SH-SY5Y (cell line): ENCODE measurements around the gene THRSP.

Experiments
- GATA2 ChIP-seq: IDR thresholded peaks from 2 replicates; pipeline ENCODE4 v1.6.1; 2011; ENCODE audit warnings: mild to moderate bottlenecking, low read depth, low read length
- GATA3 ChIP-seq: IDR thresholded peaks from 2 replicates; pipeline ENCODE4 v1.6.1; 2011; ENCODE audit warnings: low read depth, mild to moderate bottlenecking, low read length, moderate library complexity

DNA sequence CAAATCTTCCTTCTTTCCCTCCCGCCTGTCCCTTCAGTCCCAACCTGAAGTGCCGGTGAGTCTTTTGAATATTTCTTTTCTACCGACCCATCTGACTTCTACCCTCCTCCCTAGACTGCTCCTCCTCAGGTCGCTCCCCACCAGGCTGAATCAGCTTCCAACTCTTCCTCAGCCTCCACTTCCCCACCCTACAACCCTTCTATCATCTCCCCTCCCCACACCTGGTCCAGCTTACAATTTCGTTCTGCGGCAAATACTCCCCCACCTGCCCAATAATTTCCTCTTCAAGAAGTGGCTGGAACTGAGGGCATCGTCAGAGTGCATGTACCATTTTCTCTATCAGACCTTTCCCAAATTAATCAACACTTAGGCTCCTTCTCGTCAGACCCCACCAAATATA, 18.5 kb downstream of the THRSP start:
- TF ChIP-seq GATA3 (no peak), GATA2 (no peak)
